ACHN (cell line): ENCODE data around the gene TRPC4AP.
"Not testable (repeated sequence)": the region's sequence is repeated elsewhere in the genome, so short reads cannot be mapped to it uniquely, and the experiment has no call there.

ENCODE experiments used
- DNase-seq: peaks from one replicate; pipeline ENCODE4 v3.0.0-alpha.2; 2015
- in situ Hi-C: cut with HindIII; loops from 2 replicates; pipeline ENCODE4 v1.10.0; 2017; ENCODE audit warnings: low sequenced_read_pairs, low pct_ligation_motif_present, low pct_unique_long_range_greater_than_20kb

Gene TRPC4AP

GRCh38 chr20:35065181-35065580 is 27.4 kb downstream of the TRPC4AP start:
- in situ Hi-C loops = no loop called here
- no peak for DNase-seq

GRCh38 chr20:35063168-35063567 is 29.4 kb downstream of the TRPC4AP start:
- in situ Hi-C loops = no loop called here
- no peak for DNase-seq

- DNase-seq = no peak
- in situ Hi-C loops = no loop called here
Measured at GRCh38 chr20:35062478-35062877, 30.1 kb downstream of the TRPC4AP start.

- in situ Hi-C loops = no loop called here
Measured at GRCh38 chr20:35060168-35060567, 32.4 kb downstream of the TRPC4AP start.

GRCh38 chr20:35059612-35060011 is 33.0 kb downstream of the TRPC4AP start:
- DNase-seq = no peak
- in situ Hi-C loops = no loop called here

More at GRCh38 chr20:35060168-35060567, 32.4 kb downstream of the TRPC4AP start:
- no peak for DNase-seq

- in situ Hi-C loops = no loop called here
- DNase-seq = no peak
Measured at GRCh38 chr20:35059110-35059509, 33.5 kb downstream of the TRPC4AP start.

GRCh38 chr20:35055445-35056276 is 36.9 kb downstream of the TRPC4AP start:
- in situ Hi-C loops = no loop called here
- no peak for DNase-seq

GRCh38 chr20:35054814-35055213 is 37.8 kb downstream of the TRPC4AP start:
- in situ Hi-C loops = no loop called here
- no peak for DNase-seq

GRCh38 chr20:35052616-35053015 is 40.0 kb downstream of the TRPC4AP start:
- DNase-seq, in situ Hi-C loops: not testable (repeated sequence)

- in situ Hi-C loops = no loop called here
- no peak for DNase-seq
Measured at GRCh38 chr20:35049776-35050352, 42.7 kb downstream of the TRPC4AP start.

GRCh38 chr20:35048739-35049138 is 43.9 kb downstream of the TRPC4AP start:
- in situ Hi-C loops = no loop called here
- DNase-seq = no peak

GRCh38 chr20:35042268-35042667 is 50.3 kb downstream of the TRPC4AP start:
- DNase-seq = no peak
- in situ Hi-C loops = no loop called here

- DNase-seq = no peak
- in situ Hi-C loops = no loop called here
Measured at GRCh38 chr20:35040646-35041045, 52.0 kb downstream of the TRPC4AP start.

- DNase-seq = no peak
- in situ Hi-C loops = no loop called here
Measured at GRCh38 chr20:35039846-35040489, 52.6 kb downstream of the TRPC4AP start.

- no peak for DNase-seq
- in situ Hi-C loops = no loop called here
Measured at GRCh38 chr20:35039146-35039545, 53.5 kb downstream of the TRPC4AP start.

- in situ Hi-C loops = no loop called here
- DNase-seq = no peak
Measured at GRCh38 chr20:35034145-35034544, 58.5 kb downstream of the TRPC4AP start.

- no peak for DNase-seq
- in situ Hi-C loops = no loop called here
Measured at GRCh38 chr20:35030136-35030535, 62.5 kb downstream of the TRPC4AP start.

- DNase-seq = no peak
Measured at GRCh38 chr20:35027301-35027700, 65.3 kb downstream of the TRPC4AP start.

GRCh38 chr20:35025116-35025515 is 67.5 kb downstream of the TRPC4AP start:
- no peak for DNase-seq

More at GRCh38 chr20:35027301-35027700, 65.3 kb downstream of the TRPC4AP start:
- in situ Hi-C loops = no loop called here

GRCh38 chr20:35023624-35024023 is 69.0 kb downstream of the TRPC4AP start:
- DNase-seq = no peak
- in situ Hi-C loops = no loop called here

More at GRCh38 chr20:35025116-35025515, 67.5 kb downstream of the TRPC4AP start:
- in situ Hi-C loops = no loop called here
